HG03460 (cell line): ENCODE results near the gene CLDN12.
A peak's percentile ranks its signal among the peaks of the same experiment; 100 is the strongest.

Experiments
- ATAC-seq: cut with Tn5 transposase; IDR thresholded peaks from one replicate; pipeline ENCODE4 v1.9.1; 2021; ENCODE audit not compliant: unreplicated experiment

The CLDN12 gene

GRCh38 chr7:90403174-90404113 lies at the start of gene CLDN12:
Gene CLDN12, plus strand, starts transcription at chr7:90403461. Its CDS starts 9,216 bp downstream, at chr7:90412677.
- ATAC-seq, result peak; percentile 95

GRCh38 chr7:90383422-90383821 lies 19.8 kb upstream of the CLDN12 start:
- no peak for ATAC-seq

- no peak for ATAC-seq
Observed at GRCh38 chr7:90383861-90384260, 19.4 kb upstream of the CLDN12 start.

- ATAC-seq, result no peak
Observed at GRCh38 chr7:90384433-90384832, 18.8 kb upstream of the CLDN12 start.

- ATAC-seq, result no peak
Observed at GRCh38 chr7:90387470-90388240, 15.6 kb upstream of the CLDN12 start.

- no peak for ATAC-seq
Observed at GRCh38 chr7:90390926-90391325, 12.3 kb upstream of the CLDN12 start.

- ATAC-seq, result no peak
Observed at GRCh38 chr7:90391488-90391887, 11.8 kb upstream of the CLDN12 start.

- no peak for ATAC-seq
Observed at GRCh38 chr7:90396420-90396819, 6.8 kb upstream of the CLDN12 start.

- ATAC-seq, result no peak
Observed at GRCh38 chr7:90401989-90402388, 1.3 kb upstream of the CLDN12 start.

GRCh38 chr7:90402785-90403173 lies 482 bp upstream of the CLDN12 start:
- ATAC-seq, result no peak

- ATAC-seq, result no peak
Observed at GRCh38 chr7:90404777-90405176, 1.5 kb downstream of the CLDN12 start.

GRCh38 chr7:90407484-90407821 lies 4.2 kb downstream of the CLDN12 start:
- no peak for ATAC-seq

- no peak for ATAC-seq
Observed at GRCh38 chr7:90408142-90408541, 4.9 kb downstream of the CLDN12 start.

- ATAC-seq, result no peak
Observed at GRCh38 chr7:90409667-90410066, 6.4 kb downstream of the CLDN12 start.

- no peak for ATAC-seq
Observed at GRCh38 chr7:90411510-90411909, 8.2 kb downstream of the CLDN12 start.

- ATAC-seq, result no peak
Observed at GRCh38 chr7:90412458-90413184, 9.4 kb downstream of the CLDN12 start.

- no peak for ATAC-seq
Observed at GRCh38 chr7:90413185-90413528, 9.9 kb downstream of the CLDN12 start.

GRCh38 chr7:90421651-90422050 lies 18.4 kb downstream of the CLDN12 start:
- no peak for ATAC-seq

- ATAC-seq, result peak; percentile 91
Observed at GRCh38 chr7:90424720-90425119, 21.5 kb downstream of the CLDN12 start.

GRCh38 chr7:90425376-90425775 lies 22.1 kb downstream of the CLDN12 start:
- ATAC-seq, result no peak

- ATAC-seq, result no peak
Observed at GRCh38 chr7:90430614-90431460, 27.6 kb downstream of the CLDN12 start.
